Ectodermal cell (in vitro differentiated cells): ENCODE measurements around the gene SSC4D.
"Not testable (repeated sequence)": the region's sequence is repeated elsewhere in the genome, so short reads cannot be mapped to it uniquely, and the experiment has no call there.

ENCODE experiments used
- H3K27ac ChIP-seq: 2 replicates; pipeline ENCODE4 v1.7.0; 2013; ENCODE audit warnings: mild to moderate bottlenecking, low read depth, low read length; ENCODE audit not compliant: insufficient read depth, poor library complexity, severe bottlenecking
- H3K27me3 ChIP-seq: 2 replicates; pipeline ENCODE4 v1.7.0; 2013; ENCODE audit warnings: mild to moderate bottlenecking, low read length; ENCODE audit not compliant: insufficient read depth, control insufficient read depth, poor library complexity, severe bottlenecking
- H3K36me3 ChIP-seq: one replicate; pipeline ENCODE4 v1.7.0; 2013; ENCODE audit warnings: low read length; ENCODE audit not compliant: control insufficient read depth, insufficient read depth
- H3K4me1 ChIP-seq: one replicate; pipeline ENCODE4 v1.7.0; 2013; ENCODE audit warnings: low read length; ENCODE audit not compliant: control insufficient read depth, insufficient read depth
- H3K4me3 ChIP-seq: 2 replicates; pipeline ENCODE4 v1.7.0; 2013; ENCODE audit warnings: low read depth, low read length, control low read depth; ENCODE audit not compliant: insufficient read depth
- H3K9me3 ChIP-seq: 2 replicates; pipeline ENCODE4 v1.7.0; 2013; ENCODE audit warnings: mild to moderate bottlenecking, low read length, moderate library complexity; ENCODE audit not compliant: control insufficient read depth
- WGBS, 2 experiments: methylation state at CpG; one replicate each; pipeline ENCODE4 v1.1.7; 2013; ENCODE audit warnings: missing lambda C conversion rate in 2 of 2; 5-methylcytosine and 5-hydroxymethylcytosine counted together

SSC4D gene

GRCh38 chr7:76369018-76369417, 40.5 kb downstream of the SSC4D start:
- WGBS, 2 experiments: 82 to 84% methylated on average over 6 of the region's 6 CpGs
- Histone ChIP-seq H3K9me3 (no peaks in the 10 kb centered on the region), H3K4me1 (peaks cover 10% of the 10 kb centered on the region), H3K4me3 (no peak overlapping the region), H3K36me3 (no peaks in the 10 kb centered on the region), H3K27ac (no peak overlapping the region), H3K27me3 (no peaks in the 10 kb centered on the region)

GRCh38 chr7:76368190-76368589, 41.3 kb downstream of the SSC4D start:
- no peaks in the 10 kb centered on the region for H3K36me3 ChIP-seq
- H3K4me3 ChIP-seq: no peak overlapping the region
- no peaks in the 10 kb centered on the region for H3K27me3 ChIP-seq
- H3K9me3 ChIP-seq: no peaks in the 10 kb centered on the region
- 90 to 94% methylated on average over 8 of the region's 8 CpGs for WGBS, 2 experiments
- H3K27ac ChIP-seq: no peak overlapping the region
- peaks cover 13% of the 10 kb centered on the region for H3K4me1 ChIP-seq

DNA sequence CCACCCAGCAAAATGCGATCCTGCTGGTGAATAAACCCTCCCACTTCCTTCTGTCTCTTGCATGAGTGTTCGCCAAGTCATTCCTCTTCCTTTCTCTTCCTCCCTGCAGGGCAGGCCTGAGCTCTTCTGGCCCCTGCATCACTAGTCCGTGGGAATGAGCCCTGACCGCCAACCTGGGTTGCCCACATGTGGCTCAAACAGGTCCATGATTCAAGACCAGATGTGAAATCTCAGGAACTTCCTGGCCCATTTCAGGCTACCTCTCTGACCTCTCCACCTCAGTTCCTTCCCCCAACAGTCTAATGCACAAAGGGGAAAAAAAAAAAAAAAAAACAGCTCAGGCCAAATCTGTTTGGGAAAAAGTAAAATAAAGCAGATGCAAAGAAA, 45.3 kb downstream of the SSC4D start:
- 59 to 61% methylated on average over 4 of the region's 4 CpGs for WGBS, 2 experiments
- H3K4me3 ChIP-seq: no peak overlapping the region

GRCh38 chr7:76363754-76364153, 45.7 kb downstream of the SSC4D start:
- peaks cover 16% of the 10 kb centered on the region for H3K4me1 ChIP-seq
- H3K9me3 ChIP-seq, H3K36me3 ChIP-seq, H3K27me3 ChIP-seq, H3K4me3 ChIP-seq: not testable (repeated sequence)
- 95 to 97% methylated on average over 3 of the region's 3 CpGs for WGBS, 2 experiments
- H3K27ac ChIP-seq: peak overlapping the region; percentile 75

More for the DNA sequence above, 45.3 kb downstream of the SSC4D start:
- peaks cover 16% of the 10 kb centered on the region for H3K4me1 ChIP-seq
- no peaks in the 10 kb centered on the region for H3K36me3 ChIP-seq
- no peaks in the 10 kb centered on the region for H3K27me3 ChIP-seq
- H3K27ac ChIP-seq: peak overlapping the region; percentile 75
- H3K9me3 ChIP-seq: no peaks in the 10 kb centered on the region

GRCh38 chr7:76359978-76360638, 49.4 kb downstream of the SSC4D start:
- 91 to 94% methylated on average over 17 of the region's 17 CpGs for WGBS, 2 experiments

DNA sequence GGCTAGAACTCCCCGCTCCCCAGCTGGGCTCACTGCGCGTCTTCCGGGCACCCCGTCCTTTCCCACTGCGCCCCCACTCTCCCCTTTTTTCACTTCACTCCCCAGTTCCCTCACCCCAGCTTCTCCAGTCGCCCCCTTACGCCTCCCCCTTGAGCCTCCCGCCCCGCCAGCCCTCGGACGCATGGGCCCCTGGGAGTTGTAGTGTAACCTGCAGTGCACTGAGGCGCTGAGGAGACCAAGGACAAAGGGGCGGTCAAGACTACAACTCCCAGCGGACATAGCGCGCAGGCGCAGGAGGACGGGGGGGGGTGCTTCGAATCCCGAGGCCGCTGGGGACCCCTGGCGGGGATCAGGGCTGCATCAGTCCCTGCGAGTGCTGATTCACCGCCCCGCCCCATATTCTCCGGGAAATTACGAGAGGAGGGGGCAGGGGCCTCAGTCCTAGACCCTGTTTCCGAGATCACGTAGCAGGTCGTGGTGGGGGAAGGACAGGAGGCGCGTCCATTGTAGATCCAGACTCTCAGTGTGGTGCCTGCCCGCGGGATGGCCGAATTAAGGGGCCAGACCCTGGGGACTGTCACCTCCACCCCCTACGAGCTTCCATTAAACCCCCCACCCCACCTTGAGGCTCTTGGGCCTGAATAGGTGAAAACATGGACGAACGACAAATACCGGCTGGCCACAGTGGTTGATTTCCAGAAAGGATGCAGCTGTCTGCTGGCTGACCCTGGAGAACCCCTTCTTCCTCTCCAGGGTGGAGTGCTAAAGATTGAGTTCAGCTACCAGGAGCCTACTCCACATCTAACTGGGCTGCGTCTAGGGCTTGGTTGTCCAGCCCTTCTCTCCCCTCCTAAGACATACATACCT, 50.2 kb downstream of the SSC4D start:
- Histone ChIP-seq H3K27me3 (no peaks in the 10 kb centered on the region), H3K4me3 (peak overlapping the region; percentile 84), H3K27ac (peak overlapping the region; percentile 93), H3K4me1 (peaks cover 17% of the 10 kb centered on the region), H3K9me3 (no peaks in the 10 kb centered on the region), H3K36me3 (peaks cover 17% of the 10 kb centered on the region)
- 3 to 4% methylated on average over 41 of the region's 41 CpGs for WGBS, 2 experiments

More at GRCh38 chr7:76359978-76360638, 49.4 kb downstream of the SSC4D start:
- H3K27me3 ChIP-seq: no peaks in the 10 kb centered on the region
- peak overlapping the region; percentile 77 for H3K27ac ChIP-seq
- H3K4me3 ChIP-seq: peak overlapping the region; percentile 84
- H3K4me1 ChIP-seq: peaks cover 24% of the 10 kb centered on the region
- peaks cover 10% of the 10 kb centered on the region for H3K36me3 ChIP-seq
- no peaks in the 10 kb centered on the region for H3K9me3 ChIP-seq

GRCh38 chr7:76358481-76359110, 50.9 kb downstream of the SSC4D start, which contains the start of gene YWHAG:
Gene YWHAG (minus strand): TSS chr7:76358991. CDS start chr7:76358808, 183 bp downstream.
- Histone ChIP-seq H3K4me3 (peak within 1 kb of the TSS; percentile 84), H3K27me3 (no peaks in the 10 kb centered on the region), H3K9me3 (no peaks in the 10 kb centered on the region), H3K27ac (peak within 1 kb of the TSS; percentile 93), H3K36me3 (peaks cover 25% of the 10 kb centered on the region), H3K4me1 (peaks cover 10% of the 10 kb centered on the region)
- 0 to 1% methylated on average over 80 of the region's 80 CpGs for WGBS, 2 experiments

GRCh38 chr7:76358011-76358480, 51.5 kb downstream of the SSC4D start:
- H3K36me3 ChIP-seq: peaks cover 27% of the 10 kb centered on the region
- WGBS, 2 experiments: 0% methylated on average over 27 of the region's 27 CpGs
- peak overlapping the region; percentile 84 for H3K4me3 ChIP-seq
- H3K9me3 ChIP-seq: no peaks in the 10 kb centered on the region
- H3K27me3 ChIP-seq: no peaks in the 10 kb centered on the region
- peak overlapping the region; percentile 93 for H3K27ac ChIP-seq
- H3K4me1 ChIP-seq: peaks cover 10% of the 10 kb centered on the region

GRCh38 chr7:76357475-76358010, 52.0 kb downstream of the SSC4D start:
- Histone ChIP-seq H3K9me3 (no peaks in the 10 kb centered on the region), H3K36me3 (peaks cover 32% of the 10 kb centered on the region), H3K27ac (peak overlapping the region; percentile 93), H3K4me3 (peak overlapping the region; percentile 84), H3K4me1 (peaks cover 10% of the 10 kb centered on the region), H3K27me3 (no peaks in the 10 kb centered on the region)
- WGBS, 2 experiments: 3% methylated on average over 10 of the region's 10 CpGs
